IMR-90 (cell line): ENCODE data around the gene RAPH1.

Experiments used
- BHLHE40 ChIP-seq: fragments of 150-350 bp; IDR thresholded peaks from 2 replicates; pipeline ENCODE4 v1.6.1; 2016; ENCODE audit warnings: mild to moderate bottlenecking, low read depth, low read length
- CHD1 ChIP-seq: IDR thresholded peaks from 2 replicates; pipeline ENCODE4 v1.6.1; 2012; ENCODE audit warnings: low read depth, low read length, improper control_type of control experiment
- NFE2L2 ChIP-seq: fragments of 150-350 bp; IDR thresholded peaks from 2 replicates; pipeline ENCODE4 v1.6.1; 2016; ENCODE audit warnings: low read depth, mild to moderate bottlenecking, low read length
- POLR2A ChIP-seq: IDR thresholded peaks from 2 replicates; pipeline ENCODE4 v1.6.1; 2012; ENCODE audit warnings: mild to moderate bottlenecking, low read depth, low read length
- RAD21 ChIP-seq: IDR thresholded peaks from 2 replicates; pipeline ENCODE4 v1.6.1; 2012; ENCODE audit warnings: low read length, improper control_type of control experiment
- RCOR1 ChIP-seq: IDR thresholded peaks from 2 replicates; pipeline ENCODE4 v1.6.1; 2012; ENCODE audit warnings: mild to moderate bottlenecking, low read length, improper control_type of control experiment; ENCODE audit not compliant: insufficient replicate concordance
- RFX5 ChIP-seq: IDR thresholded peaks from 2 replicates; pipeline ENCODE4 v1.8.0; 2012; ENCODE audit warnings: low read depth, mild to moderate bottlenecking, low read length, moderate library complexity
- TF ChIP-seq, protein P1 (sequence below): conservative IDR thresholded peaks from 2 replicates; pipeline ENCODE4 v1.5.1; 2012; ENCODE audit warnings: mild to moderate bottlenecking, low read depth, low read length, improper control_type of control experiment
- TF ChIP-seq, protein P2 (sequence below): fragments of 150-350 bp; IDR thresholded peaks from 2 replicates; pipeline ENCODE4 v1.6.1; 2017; ENCODE audit warnings: mild to moderate bottlenecking, antibody characterized with exemption, low read length, low read depth

DNA sequence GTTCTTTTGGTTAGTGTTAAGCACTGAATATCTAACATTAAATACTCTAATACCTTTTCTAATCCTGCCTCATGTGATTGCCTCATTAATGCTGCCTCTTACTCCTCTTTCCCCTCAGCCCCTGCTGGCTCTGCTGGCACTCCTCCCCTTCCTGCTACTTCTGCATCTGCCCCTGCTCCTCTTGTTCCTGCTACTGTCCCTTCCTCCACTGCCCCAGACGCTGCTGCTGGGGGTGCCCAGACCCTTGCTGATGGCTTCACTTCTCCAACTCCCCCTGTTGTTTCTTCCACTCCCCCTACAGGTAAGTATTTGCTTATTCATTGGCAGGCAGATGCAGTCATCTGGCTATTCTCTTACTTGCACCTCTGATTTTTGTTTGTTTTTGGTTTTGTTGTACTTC, 138.4 kb downstream of the RAPH1 start:
- TF ChIP-seq RFX5: no peak
- TF ChIP-seq, protein P1, sequence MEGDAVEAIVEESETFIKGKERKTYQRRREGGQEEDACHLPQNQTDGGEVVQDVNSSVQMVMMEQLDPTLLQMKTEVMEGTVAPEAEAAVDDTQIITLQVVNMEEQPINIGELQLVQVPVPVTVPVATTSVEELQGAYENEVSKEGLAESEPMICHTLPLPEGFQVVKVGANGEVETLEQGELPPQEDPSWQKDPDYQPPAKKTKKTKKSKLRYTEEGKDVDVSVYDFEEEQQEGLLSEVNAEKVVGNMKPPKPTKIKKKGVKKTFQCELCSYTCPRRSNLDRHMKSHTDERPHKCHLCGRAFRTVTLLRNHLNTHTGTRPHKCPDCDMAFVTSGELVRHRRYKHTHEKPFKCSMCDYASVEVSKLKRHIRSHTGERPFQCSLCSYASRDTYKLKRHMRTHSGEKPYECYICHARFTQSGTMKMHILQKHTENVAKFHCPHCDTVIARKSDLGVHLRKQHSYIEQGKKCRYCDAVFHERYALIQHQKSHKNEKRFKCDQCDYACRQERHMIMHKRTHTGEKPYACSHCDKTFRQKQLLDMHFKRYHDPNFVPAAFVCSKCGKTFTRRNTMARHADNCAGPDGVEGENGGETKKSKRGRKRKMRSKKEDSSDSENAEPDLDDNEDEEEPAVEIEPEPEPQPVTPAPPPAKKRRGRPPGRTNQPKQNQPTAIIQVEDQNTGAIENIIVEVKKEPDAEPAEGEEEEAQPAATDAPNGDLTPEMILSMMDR: 0 out of 2 replicates have a peak, but pooled peaks have one; percentile 10
- TF ChIP-seq POLR2A: no peak
- TF ChIP-seq CHD1: no peak
- no peak for TF ChIP-seq RAD21
- TF ChIP-seq RCOR1: no peak
- TF ChIP-seq, protein P2, sequence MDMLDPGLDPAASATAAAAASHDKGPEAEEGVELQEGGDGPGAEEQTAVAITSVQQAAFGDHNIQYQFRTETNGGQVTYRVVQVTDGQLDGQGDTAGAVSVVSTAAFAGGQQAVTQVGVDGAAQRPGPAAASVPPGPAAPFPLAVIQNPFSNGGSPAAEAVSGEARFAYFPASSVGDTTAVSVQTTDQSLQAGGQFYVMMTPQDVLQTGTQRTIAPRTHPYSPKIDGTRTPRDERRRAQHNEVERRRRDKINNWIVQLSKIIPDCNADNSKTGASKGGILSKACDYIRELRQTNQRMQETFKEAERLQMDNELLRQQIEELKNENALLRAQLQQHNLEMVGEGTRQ: no peak
- TF ChIP-seq BHLHE40: no peak
- TF ChIP-seq NFE2L2: no peak
